Hepatocyte (in vitro differentiated cells): ENCODE data around the gene RIMKLB.

ENCODE experiments used
- EZH2 ChIP-seq: fragments of 200-600 bp; sonication (generic); IDR thresholded peaks from 2 replicates; pipeline ENCODE4 v1.6.1; 2016; ENCODE audit warnings: antibody characterized with exemption, mild to moderate bottlenecking, borderline replicate concordance
- TF ChIP-seq, protein P1 (sequence below): fragments of 200-600 bp; sonication (generic); IDR thresholded peaks from 2 replicates; pipeline ENCODE4 v1.5.1; 2016; ENCODE audit warnings: antibody characterized with exemption, mild to moderate bottlenecking; ENCODE audit not compliant: poor library complexity

DNA sequence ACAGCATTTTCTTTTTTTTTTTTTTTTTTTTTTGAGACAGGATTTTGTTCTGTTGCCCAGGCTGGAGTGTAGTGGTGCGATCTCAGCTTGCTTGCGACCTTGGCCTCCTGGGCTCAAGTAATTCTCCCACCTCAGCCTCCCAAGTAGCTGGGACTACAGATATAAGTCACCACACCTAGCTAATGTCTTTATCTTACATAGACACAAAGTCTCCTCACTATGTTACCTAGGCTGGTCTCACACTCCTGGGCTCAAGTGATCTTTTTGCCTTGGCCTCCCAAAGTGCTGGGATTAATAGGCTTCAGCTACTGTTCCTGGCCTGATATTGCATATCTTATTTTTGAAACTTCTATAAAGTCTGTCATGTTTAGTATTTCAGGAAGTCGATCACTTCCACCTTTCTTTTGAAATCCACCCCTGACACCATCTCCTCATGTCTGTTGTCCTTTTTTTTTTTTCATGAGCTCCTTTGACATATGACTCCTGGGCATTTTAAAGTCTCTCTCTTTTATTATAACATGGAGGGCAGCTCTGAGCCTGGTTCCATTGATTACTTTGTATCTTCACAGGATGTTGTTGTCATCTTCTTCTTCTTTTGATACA, 118.8 kb downstream of the RIMKLB start:
- TF ChIP-seq, protein P1, sequence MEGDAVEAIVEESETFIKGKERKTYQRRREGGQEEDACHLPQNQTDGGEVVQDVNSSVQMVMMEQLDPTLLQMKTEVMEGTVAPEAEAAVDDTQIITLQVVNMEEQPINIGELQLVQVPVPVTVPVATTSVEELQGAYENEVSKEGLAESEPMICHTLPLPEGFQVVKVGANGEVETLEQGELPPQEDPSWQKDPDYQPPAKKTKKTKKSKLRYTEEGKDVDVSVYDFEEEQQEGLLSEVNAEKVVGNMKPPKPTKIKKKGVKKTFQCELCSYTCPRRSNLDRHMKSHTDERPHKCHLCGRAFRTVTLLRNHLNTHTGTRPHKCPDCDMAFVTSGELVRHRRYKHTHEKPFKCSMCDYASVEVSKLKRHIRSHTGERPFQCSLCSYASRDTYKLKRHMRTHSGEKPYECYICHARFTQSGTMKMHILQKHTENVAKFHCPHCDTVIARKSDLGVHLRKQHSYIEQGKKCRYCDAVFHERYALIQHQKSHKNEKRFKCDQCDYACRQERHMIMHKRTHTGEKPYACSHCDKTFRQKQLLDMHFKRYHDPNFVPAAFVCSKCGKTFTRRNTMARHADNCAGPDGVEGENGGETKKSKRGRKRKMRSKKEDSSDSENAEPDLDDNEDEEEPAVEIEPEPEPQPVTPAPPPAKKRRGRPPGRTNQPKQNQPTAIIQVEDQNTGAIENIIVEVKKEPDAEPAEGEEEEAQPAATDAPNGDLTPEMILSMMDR: no peak
- no peak for TF ChIP-seq EZH2
